ENCODE results near the gene MRGPRD. TPM values are rescaled to one million over a fixed set of nuclear protein-coding genes. Genes with fewer than 3 reads are reported as not detected.

Gene MRGPRD, protein sequence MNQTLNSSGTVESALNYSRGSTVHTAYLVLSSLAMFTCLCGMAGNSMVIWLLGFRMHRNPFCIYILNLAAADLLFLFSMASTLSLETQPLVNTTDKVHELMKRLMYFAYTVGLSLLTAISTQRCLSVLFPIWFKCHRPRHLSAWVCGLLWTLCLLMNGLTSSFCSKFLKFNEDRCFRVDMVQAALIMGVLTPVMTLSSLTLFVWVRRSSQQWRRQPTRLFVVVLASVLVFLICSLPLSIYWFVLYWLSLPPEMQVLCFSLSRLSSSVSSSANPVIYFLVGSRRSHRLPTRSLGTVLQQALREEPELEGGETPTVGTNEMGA
- not detected in 2 replicates for total RNA-seq

DNA sequence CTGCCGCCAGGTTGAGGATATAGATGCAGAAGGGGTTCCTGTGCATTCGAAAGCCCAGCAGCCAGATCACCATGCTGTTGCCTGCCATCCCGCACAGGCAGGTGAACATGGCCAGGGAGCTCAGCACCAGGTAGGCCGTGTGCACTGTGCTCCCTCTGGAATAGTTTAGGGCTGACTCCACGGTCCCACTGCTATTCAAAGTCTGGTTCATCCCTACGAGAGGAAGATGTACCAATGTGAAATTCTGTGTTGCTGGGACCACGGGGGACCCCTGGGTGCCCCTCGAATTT lies at the start of gene MRGPRD:
MRGPRD (minus strand) TSS at position 211 of the 290 bp plus-strand sequence; CDS start at position 211, 0 bp downstream.

GRCh38 chr11:69013009-69013951 lies 32.5 kb upstream of the MRGPRD start, which contains the start of gene MRGPRF:
Gene MRGPRF (minus strand): TSS chr11:69013246. CDS start chr11:69009901, 3,345 bp downstream.

Other genes with a start within 250 kb of the MRGPRD start
- gene TESMIN, start 229.5 kb downstream of the MRGPRD start, total RNA-seq: 0.32 and 1.3 TPM in 2 replicates
- 32.7 and 39.7 TPM in 2 replicates for gene CPT1A, start 139.1 kb downstream of the MRGPRD start, total RNA-seq
- gene MRPL21, start 77.2 kb downstream of the MRGPRD start, total RNA-seq: 40.6 and 46.1 TPM in 2 replicates
- 10.8 and 13.1 TPM in 2 replicates for gene IGHMBP2, start 77.1 kb downstream of the MRGPRD start, total RNA-seq
- 26.2 and 43.4 TPM in 2 replicates for gene MRGPRF, start 32.3 kb upstream of the MRGPRD start, total RNA-seq
- 14.1 and 20.6 TPM in 2 replicates for gene TPCN2, start 67.9 kb upstream of the MRGPRD start, total RNA-seq
- 0.11 and 0.39 TPM in 2 replicates for gene SMIM38, start 174.9 kb upstream of the MRGPRD start, total RNA-seq